DOHH2 (cell line): ENCODE measurements around the gene OR4K1.

Experiments used
- H3F3A ChIP-seq: fragments of 200-600 bp; sonication (generic), shearing (Covaris generic); 2 replicates; pipeline ENCODE4 v1.6.0; 2016; ENCODE audit warnings: antibody characterized with exemption, mild to moderate bottlenecking; ENCODE audit not compliant: control insufficient read depth, insufficient read depth
- H3K27ac ChIP-seq: fragments of 200-600 bp; sonication (generic); 2 replicates; pipeline ENCODE4 v1.5.1; 2014; ENCODE audit warnings: low read depth, mild to moderate bottlenecking, low read length, moderate library complexity
- H3K27me3 ChIP-seq: fragments of 200-600 bp; sonication (generic); 2 replicates; pipeline ENCODE4 v1.6.1; 2014; ENCODE audit warnings: mild to moderate bottlenecking, low read length, mixed read lengths; ENCODE audit not compliant: control insufficient read depth
- H3K36me3 ChIP-seq: fragments of 200-600 bp; sonication (generic); 2 replicates; pipeline ENCODE4 v1.6.1; 2014; ENCODE audit warnings: mild to moderate bottlenecking, low read length, moderate library complexity, mixed read lengths; ENCODE audit not compliant: control insufficient read depth
- H3K4me1 ChIP-seq: fragments of 200-600 bp; sonication (generic); 2 replicates; pipeline ENCODE4 v1.6.1; 2014; ENCODE audit warnings: mild to moderate bottlenecking, low read length, mixed read lengths; ENCODE audit not compliant: control insufficient read depth
- H3K4me2 ChIP-seq: fragments of 200-600 bp; sonication (generic); 2 replicates; pipeline ENCODE4 v1.6.0; 2014; ENCODE audit warnings: mild to moderate bottlenecking, low read length, moderate library complexity
- H3K4me3 ChIP-seq: fragments of 200-600 bp; sonication (generic); 2 replicates; pipeline ENCODE4 v1.5.1; 2014; ENCODE audit warnings: mild to moderate bottlenecking, low read length, mixed read lengths
- H3K79me2 ChIP-seq: fragments of 200-600 bp; sonication (generic); 2 replicates; pipeline ENCODE4 v1.6.1; 2014; ENCODE audit warnings: mild to moderate bottlenecking, low read length, mixed read lengths; ENCODE audit not compliant: control insufficient read depth
- H3K9me2 ChIP-seq: fragments of 200-600 bp; sonication (generic); replicated peaks from 2 replicates; pipeline ENCODE4 v1.6.1; 2014; ENCODE audit warnings: mild to moderate bottlenecking, low read length, mixed read lengths; ENCODE audit not compliant: control insufficient read depth
- H3K9me3 ChIP-seq: fragments of 200-600 bp; sonication (generic); 2 replicates; pipeline ENCODE4 v1.6.1; 2014; ENCODE audit warnings: antibody characterized with exemption, low read length, mixed read lengths; ENCODE audit not compliant: control insufficient read depth, insufficient read depth
- H4K20me1 ChIP-seq: fragments of 200-600 bp; sonication (generic); 2 replicates; pipeline ENCODE4 v1.6.0; 2014; ENCODE audit warnings: low read depth, mild to moderate bottlenecking, antibody characterized with exemption, low read length, moderate library complexity; ENCODE audit not compliant: control insufficient read depth, insufficient read depth
- CTCF ChIP-seq: fragments of 200-600 bp; sonication (generic); IDR thresholded peaks from one replicate; pipeline ENCODE4 v1.5.1; 2014; ENCODE audit warnings: antibody characterized with exemption, mild to moderate bottlenecking, low read depth, low read length; ENCODE audit not compliant: poor library complexity, severe bottlenecking
- EZH2phosphoT487 ChIP-seq: fragments of 200-600 bp; sonication (generic); IDR thresholded peaks from 2 replicates; pipeline ENCODE4 v1.6.1; 2017; ENCODE audit warnings: borderline replicate concordance, mild to moderate bottlenecking, antibody characterized with exemption, low read length, moderate library complexity, mixed read lengths

OR4K1 gene

GRCh38 chr14:19974844-19975243 lies 44.1 kb downstream of the OR4K1 start:
- Histone ChIP-seq H3K27ac (no peak overlapping the region), H3K9me2 (no peaks in the 10 kb centered on the region), H3K4me3 (no peak overlapping the region), H3K36me3 (no peaks in the 10 kb centered on the region), H3K79me2 (no peaks in the 10 kb centered on the region), H3F3A (no peaks in the 10 kb centered on the region), H3K27me3 (no peaks in the 10 kb centered on the region), H3K4me2 (no peak overlapping the region), H4K20me1 (no peaks in the 10 kb centered on the region), H3K9me3 (no peaks in the 10 kb centered on the region), H3K4me1 (no peaks in the 10 kb centered on the region)
- TF ChIP-seq CTCF (no peak), EZH2phosphoT487 (no peak)

GRCh38 chr14:19975291-19975690 lies 44.6 kb downstream of the OR4K1 start, which contains the start of gene OR4K15:
Gene OR4K15 (plus strand): TSS chr14:19975591. CDS start chr14:19975591, 0 bp downstream.
- H3K9me2 ChIP-seq, result no peaks in the 10 kb centered on the region
- no peak for TF ChIP-seq CTCF
- TF ChIP-seq EZH2phosphoT487, result no peak
- H4K20me1 ChIP-seq, result no peaks in the 10 kb centered on the region
- H3K4me2 ChIP-seq, result no peak within 1 kb of the TSS
- no peaks in the 10 kb centered on the region for H3F3A ChIP-seq
- H3K27ac ChIP-seq, result no peak within 1 kb of the TSS
- no peak within 1 kb of the TSS for H3K4me3 ChIP-seq
- no peaks in the 10 kb centered on the region for H3K27me3 ChIP-seq
- no peaks in the 10 kb centered on the region for H3K36me3 ChIP-seq
- H3K79me2 ChIP-seq, result no peaks in the 10 kb centered on the region
- no peaks in the 10 kb centered on the region for H3K4me1 ChIP-seq
- H3K9me3 ChIP-seq, result no peaks in the 10 kb centered on the region
